GM18907 (cell line): ENCODE data around the gene PRSS50.

Experiments used
- ATAC-seq: cut with Tn5 transposase; IDR thresholded peaks from one replicate; pipeline ENCODE4 v1.9.1; 2021; ENCODE audit warnings: mild to moderate bottlenecking, moderate library complexity; ENCODE audit not compliant: unreplicated experiment

Gene PRSS50

DNA sequence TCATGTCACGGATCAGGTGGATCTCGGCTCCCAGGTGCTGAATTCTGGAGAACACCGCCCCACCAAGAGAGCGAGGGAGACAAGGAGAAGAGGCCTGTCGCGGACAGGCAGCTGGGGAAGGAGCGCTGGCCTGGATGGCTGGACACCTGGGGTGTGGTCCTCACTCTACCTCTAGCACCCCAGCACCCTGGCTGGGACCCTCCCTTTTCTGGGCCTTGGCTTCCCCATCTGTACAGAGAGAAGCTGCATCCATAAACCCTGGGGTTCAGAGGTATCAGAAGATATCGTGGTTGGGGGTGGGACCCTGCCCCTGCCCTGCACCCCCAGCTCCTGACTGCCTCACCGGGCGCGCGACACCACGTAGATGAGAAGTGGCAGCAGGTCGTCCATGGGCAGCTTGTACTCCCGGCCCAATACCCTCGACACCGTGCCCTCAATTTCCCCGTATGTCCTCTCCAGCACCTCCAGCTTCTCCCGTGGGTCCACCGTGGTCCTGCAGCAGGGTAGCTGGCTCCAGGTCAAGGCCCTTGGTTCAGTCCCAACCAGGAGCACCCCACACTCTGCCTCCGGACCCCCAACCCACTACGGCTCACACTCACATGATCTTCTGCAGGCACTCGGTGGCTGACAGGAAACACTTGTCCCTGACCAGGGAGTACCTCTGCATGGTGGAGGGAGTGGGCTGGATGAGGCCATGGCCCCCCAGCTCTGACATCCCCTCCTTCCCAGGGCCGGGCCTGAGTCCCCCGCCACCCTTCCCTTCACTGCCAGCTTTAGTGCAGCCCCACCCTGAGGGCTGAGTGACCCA is 45.9 kb downstream of the PRSS50 start:
- no peak for ATAC-seq

DNA sequence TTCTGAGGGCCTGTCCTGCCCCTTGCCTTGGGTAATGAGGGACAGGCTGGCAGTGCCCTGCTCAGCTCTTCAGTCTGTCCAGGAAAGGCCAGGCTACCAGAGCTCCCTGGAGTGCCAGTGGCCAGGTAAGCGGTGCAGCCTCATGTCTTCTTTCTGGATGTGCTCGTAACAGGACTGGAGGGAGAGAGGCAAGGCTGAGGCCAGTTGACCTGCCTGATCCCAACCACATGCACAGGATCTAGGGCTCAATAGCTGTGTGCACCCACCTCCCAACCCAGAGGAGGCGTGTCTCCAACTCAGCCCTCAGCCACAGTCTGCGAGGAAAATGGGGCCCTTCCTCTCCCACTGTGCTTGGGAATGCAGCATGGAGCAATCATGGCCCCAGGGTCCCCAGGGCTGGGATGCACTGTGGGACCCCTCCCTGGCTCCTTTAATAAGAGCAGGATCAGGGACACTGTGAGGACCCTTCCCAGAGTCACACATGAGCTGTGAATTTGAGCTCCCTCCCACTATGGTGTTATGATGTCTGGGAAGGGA is 46.7 kb downstream of the PRSS50 start:
- ATAC-seq, result no peak

DNA sequence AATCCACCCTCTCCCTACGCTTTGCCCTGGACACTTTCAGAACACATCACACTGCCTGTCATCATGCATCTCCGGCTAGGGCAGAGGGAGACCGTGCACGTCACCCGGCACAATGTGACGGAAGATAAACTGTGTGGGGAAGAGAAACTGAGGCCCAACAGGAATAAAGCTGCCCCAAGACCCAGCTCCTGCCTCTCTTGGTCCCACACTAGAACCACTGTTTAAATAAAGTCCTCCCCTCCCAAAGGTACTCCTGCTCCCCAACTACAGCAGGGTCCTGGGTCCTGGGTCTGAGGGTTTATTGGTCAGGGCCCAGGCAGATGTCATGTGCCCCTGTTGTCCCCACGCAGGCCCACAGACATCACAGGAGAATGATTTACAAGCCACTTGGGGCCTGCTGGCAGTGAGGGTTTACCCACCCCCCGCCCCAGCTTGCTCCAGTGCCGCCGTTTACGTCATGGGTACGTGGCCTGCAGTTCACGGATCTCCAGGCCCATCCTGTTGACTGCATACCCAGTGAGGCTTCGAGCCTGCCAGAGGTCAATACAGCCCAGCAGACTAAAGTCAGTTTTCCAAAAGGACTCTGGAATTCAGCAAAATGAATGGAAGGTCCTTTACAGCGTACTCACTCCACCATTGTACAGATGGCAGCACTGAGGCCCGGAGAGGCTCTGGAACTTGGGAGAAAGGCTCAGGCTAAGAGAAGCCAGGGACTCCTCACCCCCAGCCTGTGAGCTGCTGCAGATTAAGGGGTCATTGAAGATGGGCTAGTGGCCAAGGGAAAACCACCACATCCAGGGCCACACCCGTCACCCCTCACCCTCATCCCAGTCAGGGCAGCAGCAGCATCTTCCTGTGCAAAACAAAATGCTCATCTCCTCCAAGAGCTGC is 47.4 kb downstream of the PRSS50 start:
- ATAC-seq, result no peak

DNA sequence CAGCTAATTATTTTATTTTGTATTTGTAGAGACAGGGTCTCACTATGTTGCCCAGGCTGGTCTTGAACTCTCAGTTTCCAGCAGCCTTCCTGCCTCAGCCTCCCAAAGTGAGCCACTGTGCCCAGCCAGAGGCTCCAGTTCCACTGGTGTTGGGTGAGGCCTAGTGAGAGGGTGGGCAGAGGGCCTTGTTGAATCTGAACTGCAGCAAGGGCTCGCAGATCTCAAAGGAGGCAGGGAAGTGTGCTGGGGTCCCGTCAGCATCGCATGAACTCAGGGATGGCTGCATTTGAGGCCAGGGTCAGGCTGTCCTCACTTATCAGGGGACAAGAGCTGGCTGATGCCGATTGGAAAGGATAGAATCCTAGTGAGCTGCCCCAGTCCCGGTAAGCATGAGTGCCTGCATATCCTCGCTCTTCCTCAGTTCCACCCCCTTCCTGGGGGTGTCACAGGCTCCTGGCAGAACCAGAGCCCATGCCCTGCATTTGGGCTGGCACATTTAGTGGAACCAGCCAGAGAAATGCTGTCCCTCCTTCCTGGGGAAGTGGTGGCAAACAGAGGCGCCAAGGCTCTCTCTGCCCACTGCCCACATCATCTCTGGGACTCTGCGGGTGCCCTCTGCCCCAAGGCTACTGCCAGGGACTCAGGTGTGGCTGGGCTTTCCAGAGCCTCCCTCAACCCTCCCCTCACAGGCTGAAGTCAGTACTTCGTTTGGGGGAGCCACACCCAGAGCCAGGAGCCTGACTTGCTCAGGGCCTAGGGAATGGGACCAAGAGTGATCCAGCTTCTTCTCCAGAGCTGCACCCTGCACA is 48.3 kb downstream of the PRSS50 start:
- no peak for ATAC-seq

DNA sequence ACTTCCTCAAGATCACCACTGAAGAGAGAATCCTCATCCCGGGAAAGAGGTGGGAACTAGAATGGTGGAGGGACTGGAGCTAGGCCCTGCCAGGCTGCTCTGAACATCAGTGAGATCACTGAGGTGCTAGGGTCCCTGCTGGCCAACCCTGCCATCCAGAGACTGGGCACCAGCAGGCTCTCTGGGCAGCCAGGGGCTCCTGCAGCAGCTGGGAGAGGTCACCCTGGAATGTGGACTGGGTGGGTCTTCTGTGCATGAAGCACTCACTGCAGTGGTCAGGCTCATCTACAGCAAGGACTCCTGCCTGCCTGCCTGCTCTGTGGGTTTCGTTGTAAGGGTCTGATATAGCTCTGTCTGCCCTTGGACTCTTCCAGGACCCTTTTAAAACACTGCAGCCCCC is 49.1 kb downstream of the PRSS50 start:
- no peak for ATAC-seq

DNA sequence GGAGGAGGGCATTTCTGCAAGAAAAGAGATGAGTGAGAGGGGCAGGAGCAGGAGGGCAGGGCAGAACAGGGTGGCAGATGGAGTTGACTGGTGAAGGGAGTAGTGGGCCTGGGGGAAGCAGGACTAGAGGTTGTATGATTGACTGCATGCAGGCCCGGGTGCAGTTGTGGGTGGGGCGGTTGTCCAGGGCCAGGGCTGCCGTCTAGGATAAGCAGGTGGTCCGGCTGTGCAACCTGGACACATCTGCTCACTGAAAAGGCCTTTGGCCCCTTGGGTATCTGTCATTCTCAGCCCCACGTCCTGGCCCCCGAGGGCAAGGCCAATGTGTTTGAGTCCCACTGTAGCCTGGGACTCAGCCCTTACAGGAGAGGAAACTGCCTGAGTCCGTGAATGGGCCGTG is 49.6 kb downstream of the PRSS50 start:
- no peak for ATAC-seq

DNA sequence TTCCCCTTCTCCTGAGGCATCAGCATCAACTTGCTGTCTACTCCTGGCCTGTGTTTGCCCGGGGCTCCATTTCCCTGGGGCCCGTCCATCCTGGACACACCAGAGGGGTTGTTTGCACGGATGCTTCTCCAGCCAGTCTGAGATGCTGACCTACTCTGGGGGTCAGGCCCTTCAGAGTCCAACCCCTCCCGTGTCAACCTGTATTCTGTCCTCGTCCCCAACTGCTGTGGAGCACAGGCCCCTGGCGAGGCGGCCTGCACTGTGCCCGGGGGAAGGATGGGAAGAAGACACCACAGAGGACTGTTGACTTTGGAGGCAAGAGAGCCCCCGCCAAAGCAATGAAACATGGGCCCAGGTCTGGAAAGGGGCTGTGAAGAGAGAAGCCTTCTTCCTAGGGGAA is 50.0 kb downstream of the PRSS50 start:
- ATAC-seq, result no peak

DNA sequence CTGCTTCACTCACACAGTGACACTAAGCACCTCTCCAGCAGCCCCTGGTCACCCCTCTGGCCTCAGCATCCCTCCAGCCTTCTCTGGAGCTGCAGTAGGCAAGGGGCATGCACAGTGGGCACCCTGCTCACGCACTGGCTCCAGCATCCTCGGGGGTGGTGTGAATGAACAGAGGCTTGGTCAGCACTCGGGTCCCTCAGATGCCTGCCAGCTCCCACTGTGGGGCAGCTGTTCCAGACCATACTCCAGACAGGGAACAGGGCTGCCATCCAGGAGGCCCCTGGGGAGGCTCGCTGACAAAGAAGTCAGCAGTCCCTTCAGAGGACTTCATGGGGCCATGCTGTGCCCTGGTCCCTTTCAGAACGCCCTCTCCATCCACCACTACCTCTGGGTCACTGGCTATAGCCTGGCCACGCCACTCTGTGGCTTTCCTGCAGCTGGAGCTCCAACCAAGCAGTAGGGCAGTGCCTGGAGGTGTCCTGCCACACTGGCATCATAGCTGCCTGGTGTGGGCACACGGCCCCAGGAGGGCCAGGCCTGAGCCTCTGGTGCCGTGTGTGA is 50.5 kb downstream of the PRSS50 start:
- no peak for ATAC-seq

DNA sequence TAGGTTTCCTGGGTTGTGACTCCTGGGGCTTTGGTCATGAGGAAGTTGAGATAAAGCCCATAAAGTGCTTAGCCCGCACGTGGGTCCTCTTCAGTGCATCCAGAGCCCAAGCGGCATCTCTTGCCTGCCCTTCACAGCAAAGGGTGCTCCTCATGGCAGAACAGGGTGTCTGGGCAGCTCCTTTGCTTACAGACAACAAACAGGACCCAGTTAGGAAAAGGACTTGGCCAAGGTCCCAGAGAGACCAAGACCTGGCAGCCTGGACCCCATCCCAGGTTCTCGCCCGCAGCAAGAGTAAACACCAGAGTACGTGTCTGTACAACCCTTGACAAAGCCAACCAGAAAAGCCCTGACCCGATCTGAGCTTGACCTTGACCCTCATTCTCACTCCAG is 51.2 kb downstream of the PRSS50 start:
- no peak for ATAC-seq

DNA sequence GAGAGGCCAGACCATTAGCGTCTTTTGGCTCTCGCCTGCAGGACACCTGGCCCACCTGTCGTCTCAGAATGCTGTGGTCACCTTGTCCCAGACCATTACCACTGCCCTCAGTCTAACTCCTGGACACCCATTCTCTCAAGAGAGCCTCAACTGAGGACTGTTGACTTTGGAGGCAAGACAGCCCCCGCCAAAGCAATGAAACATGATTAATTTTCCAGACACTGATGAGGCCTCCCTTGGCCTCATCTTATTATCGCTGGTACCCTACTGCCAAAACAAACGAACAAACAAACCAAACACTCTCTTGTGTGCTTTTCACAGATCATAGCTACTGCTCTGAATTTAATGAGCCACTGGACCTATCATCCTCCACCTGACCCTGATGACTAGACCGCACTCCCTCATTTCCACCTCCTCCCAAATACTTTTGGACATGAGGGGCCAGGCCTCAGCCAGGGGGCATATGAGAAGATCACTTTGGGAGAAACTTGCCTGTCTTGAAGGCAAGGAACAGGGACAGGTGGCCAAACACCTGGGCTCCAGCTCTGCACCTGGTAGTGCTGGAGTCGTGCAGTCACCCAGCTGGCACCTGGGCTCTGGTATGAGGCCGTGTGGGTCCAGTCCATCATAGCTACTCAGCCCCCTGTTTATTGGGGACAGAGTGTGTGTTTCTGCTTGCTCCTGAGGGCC is 51.8 kb downstream of the PRSS50 start:
- ATAC-seq, result no peak

DNA sequence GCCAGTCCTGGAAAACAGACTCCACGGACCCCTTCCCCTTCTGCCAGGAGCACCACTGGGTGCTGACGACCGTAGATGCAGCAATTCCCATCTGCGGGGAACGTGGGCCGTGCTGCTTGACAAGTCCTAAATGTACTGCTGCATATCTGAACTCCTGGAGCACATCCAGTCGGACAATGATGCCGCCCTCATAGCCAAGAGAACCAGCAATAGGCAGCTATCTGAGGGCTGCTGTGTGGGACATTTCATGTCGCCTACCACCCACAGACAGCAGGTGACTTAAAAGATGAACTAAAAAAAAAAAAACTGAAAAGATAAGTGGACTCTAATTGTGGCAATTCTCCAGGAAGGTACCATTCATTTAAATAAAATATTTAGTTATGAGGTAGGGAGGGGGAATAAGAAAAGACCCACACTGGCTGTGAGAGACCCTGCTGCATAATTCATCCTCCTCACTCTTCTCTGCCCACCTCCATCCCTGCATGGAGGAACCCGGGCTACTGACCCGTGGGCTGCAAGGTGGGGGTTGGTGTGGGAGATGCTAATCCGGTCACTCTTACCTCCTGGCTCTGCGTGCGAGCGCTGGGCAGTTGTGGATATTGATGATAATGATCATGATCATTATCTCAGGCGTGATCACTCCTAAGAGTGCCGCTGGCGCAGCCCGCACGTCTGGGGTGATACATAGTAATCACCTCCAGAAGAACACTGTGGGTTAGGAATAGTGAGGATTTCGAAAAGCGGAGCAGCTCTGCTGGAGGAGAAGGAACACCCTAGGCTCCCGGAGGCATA is 52.5 kb downstream of the PRSS50 start:
- ATAC-seq, result no peak

DNA sequence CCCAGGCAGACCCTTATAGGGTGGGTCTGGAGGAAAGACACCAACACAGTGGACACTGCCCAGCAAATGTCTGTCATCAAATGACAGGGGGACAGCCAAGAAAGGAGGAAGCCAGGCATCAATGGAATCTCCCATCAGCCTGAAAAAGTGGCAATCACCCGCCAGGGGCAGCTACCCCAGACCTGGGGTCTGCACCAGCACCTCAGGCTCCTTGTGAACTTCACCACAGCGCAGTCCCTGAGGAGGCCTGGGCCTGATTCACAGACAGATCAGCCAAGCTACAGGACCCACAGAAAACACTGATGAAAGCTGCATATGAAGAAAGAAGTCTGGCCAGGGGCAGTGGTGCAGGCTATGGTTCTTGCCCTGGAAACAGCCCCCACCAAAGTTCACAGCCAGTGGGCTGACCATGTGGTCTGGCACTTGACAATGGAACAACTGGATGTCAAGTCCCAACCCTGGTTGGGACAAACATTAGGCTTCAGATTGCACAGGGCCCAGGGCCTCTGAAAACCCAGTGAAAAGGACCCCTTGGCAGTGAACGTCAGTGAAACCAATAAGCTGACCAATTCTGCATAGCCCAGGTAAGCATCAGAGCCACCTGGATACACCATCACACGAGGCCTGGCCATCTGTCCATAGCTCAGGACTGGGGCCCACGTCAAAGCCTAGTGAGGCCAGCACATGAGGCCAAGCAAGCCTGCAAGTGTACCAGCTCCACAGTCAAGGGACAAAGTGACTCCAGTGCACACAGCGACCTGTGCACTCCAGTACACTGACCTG is 53.3 kb downstream of the PRSS50 start:
- ATAC-seq, result no peak

DNA sequence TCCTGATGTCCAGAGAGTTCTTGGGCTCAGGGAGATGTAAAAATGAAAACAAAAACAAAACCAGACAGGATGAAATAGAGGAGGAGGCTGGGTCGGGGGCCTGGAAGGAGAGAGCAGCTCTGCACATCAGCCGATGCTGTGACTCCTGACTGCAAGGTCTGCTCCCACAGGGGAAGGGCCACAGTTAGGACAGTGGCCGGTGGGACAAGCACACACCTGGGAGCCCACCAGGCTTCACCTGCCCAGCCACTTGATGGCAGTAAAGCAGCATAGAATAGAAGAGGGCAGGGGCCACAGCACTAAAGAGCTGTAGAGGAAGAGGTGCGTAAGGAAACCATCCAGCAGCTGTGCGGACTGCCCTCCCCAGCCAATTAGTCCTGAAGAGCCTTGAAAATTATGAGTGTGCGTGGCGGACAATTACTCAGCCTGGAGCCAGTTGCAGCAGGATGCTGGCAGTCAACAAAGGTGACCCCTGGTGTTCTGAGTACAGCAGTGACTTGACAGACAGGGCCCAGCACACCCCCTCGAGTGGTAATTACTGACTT is 54.0 kb downstream of the PRSS50 start:
- ATAC-seq, result no peak

DNA sequence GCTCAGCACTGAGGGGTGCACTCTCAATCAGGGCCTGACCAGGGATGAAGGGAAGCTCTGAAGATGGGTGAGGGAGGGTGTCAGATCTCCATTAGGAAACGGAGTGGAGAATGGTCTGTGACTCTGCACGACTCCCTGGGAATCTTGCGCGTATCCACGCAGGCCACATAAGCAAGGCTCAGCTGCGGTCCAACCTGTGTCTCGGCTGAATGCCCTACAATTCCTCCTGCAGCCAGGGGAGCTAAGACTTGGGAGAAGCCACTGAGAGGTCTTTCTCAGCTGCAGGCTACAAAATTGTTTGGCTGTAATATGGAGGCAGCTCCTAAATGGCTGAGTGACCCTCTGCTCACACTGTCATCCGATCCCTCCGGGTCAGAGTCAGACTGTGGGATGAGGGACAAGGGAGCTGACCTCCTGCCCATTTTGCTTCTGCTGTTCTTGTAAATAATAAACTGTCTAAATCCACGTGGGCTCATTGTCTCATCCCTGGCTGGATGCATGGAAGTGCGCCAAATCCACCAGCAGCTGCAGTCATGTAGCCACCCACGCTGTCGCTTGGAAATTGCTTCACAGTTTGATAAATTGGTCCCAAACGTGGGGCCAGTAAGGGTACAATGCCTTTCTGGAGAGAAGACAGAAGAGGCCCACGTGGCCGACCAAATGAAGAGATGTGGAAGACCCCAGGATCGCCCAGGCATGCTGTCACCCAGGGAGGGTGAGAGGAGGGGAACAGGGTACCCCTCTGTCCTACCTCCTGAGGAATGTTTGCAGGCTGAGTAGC is 54.7 kb downstream of the PRSS50 start:
- ATAC-seq, result no peak
